Mammary epithelial cell (primary cell): ENCODE measurements around the gene CAMTA1.

Source experiments
- EZH2 ChIP-seq: IDR thresholded peaks from 2 replicates; pipeline ENCODE4 v1.6.1; 2012; ENCODE audit warnings: low read length, inconsistent platforms, borderline replicate concordance
- TF ChIP-seq, protein P1 (sequence below), 2 donors: IDR thresholded peaks in 1 of 2; conservative IDR thresholded peaks in 1 of 2; 2 replicates each; pipeline ENCODE4 v1.5.1; 2011 to 2012; ENCODE audit warnings: inconsistent platforms in 2 of 2, low read length in 2 of 2, mild to moderate bottlenecking in 2 of 2, control low read depth in 1 of 2, low read depth in 1 of 2; ENCODE audit not compliant: insufficient read depth in 1 of 2; ENCODE audit errors: extremely low read depth in 1 of 2

GRCh38 chr1:7784492-7785071 lies 999.3 kb downstream of the CAMTA1 start:
- TF ChIP-seq, protein P1, sequence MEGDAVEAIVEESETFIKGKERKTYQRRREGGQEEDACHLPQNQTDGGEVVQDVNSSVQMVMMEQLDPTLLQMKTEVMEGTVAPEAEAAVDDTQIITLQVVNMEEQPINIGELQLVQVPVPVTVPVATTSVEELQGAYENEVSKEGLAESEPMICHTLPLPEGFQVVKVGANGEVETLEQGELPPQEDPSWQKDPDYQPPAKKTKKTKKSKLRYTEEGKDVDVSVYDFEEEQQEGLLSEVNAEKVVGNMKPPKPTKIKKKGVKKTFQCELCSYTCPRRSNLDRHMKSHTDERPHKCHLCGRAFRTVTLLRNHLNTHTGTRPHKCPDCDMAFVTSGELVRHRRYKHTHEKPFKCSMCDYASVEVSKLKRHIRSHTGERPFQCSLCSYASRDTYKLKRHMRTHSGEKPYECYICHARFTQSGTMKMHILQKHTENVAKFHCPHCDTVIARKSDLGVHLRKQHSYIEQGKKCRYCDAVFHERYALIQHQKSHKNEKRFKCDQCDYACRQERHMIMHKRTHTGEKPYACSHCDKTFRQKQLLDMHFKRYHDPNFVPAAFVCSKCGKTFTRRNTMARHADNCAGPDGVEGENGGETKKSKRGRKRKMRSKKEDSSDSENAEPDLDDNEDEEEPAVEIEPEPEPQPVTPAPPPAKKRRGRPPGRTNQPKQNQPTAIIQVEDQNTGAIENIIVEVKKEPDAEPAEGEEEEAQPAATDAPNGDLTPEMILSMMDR (conservative IDR thresholded peaks at IDR 0.05 in 1 of 2, IDR thresholded peaks at IDR 0.05 in 1 of 2; ENCODE audit: extremely low read depth in 1 of 2, insufficient read depth in 1 of 2, low read depth in 1 of 2, low read length in 2 of 2) = no peak
- TF ChIP-seq EZH2 = no peak
